Measurements from ENCODE around the gene TEX261.

- TF ChIP-seq CTCF (IDR thresholded peaks at IDR 0.05) (no peak), POLR2AphosphoS5 (IDR thresholded peaks at IDR 0.05) (no peak)
Measured at GRCh38 chr2:70999362-70999761, 4.7 kb upstream of the TEX261 start.

Measured in gastroesophageal sphincter (tissue), 3 donors.